ENCODE data around the gene DUOXA2. TPM values are rescaled to one million over a fixed set of nuclear protein-coding genes. Genes with fewer than 3 reads are reported as not detected.

The DUOXA2 gene
- total and polyA plus RNA-seq, 2 experiments from 2014 or later = not detected

GRCh38 chr15:45083223-45083622, 30.9 kb upstream of the DUOXA2 start (continued):
- TF ChIP-seq ZNF462 (CRISPR knock-in tag; IDR thresholded peaks at IDR 0.05) = no peak
- no peak for TF ChIP-seq JUNB (IDR thresholded peaks at IDR 0.05; ENCODE audit: unreplicated experiment)
- no peak for TF ChIP-seq POLR2AphosphoS5 (IDR thresholded peaks at IDR 0.05; ENCODE audit: low read depth)
- no peak for TF ChIP-seq ZNF331 (CRISPR knock-in tag; IDR thresholded peaks at IDR 0.05; ENCODE audit: low read depth)
- no peak for TF ChIP-seq ETS1 (IDR thresholded peaks at IDR 0.05)
- TF ChIP-seq EZH2 (IDR thresholded peaks at IDR 0.05; ENCODE audit: low read depth, unreplicated experiment) = no peak
- no peak for TF ChIP-seq EZH2phosphoT487 (IDR thresholded peaks at IDR 0.05; ENCODE audit: unreplicated experiment)
- TF ChIP-seq, protein P1, sequence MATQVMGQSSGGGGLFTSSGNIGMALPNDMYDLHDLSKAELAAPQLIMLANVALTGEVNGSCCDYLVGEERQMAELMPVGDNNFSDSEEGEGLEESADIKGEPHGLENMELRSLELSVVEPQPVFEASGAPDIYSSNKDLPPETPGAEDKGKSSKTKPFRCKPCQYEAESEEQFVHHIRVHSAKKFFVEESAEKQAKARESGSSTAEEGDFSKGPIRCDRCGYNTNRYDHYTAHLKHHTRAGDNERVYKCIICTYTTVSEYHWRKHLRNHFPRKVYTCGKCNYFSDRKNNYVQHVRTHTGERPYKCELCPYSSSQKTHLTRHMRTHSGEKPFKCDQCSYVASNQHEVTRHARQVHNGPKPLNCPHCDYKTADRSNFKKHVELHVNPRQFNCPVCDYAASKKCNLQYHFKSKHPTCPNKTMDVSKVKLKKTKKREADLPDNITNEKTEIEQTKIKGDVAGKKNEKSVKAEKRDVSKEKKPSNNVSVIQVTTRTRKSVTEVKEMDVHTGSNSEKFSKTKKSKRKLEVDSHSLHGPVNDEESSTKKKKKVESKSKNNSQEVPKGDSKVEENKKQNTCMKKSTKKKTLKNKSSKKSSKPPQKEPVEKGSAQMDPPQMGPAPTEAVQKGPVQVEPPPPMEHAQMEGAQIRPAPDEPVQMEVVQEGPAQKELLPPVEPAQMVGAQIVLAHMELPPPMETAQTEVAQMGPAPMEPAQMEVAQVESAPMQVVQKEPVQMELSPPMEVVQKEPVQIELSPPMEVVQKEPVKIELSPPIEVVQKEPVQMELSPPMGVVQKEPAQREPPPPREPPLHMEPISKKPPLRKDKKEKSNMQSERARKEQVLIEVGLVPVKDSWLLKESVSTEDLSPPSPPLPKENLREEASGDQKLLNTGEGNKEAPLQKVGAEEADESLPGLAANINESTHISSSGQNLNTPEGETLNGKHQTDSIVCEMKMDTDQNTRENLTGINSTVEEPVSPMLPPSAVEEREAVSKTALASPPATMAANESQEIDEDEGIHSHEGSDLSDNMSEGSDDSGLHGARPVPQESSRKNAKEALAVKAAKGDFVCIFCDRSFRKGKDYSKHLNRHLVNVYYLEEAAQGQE (IDR thresholded peaks at IDR 0.05; ENCODE audit: unreplicated experiment) = no peak
- no peak for TF ChIP-seq CTCF (conservative IDR thresholded peaks at IDR 0.05; ENCODE audit: low read depth in 2 of 2)
